PFSK-1 (cell line): ENCODE data around the gene GAS6.

Experiments used
- FOXP2 ChIP-seq: optimal IDR thresholded peaks from 2 replicates; pipeline ENCODE3; 2011; ENCODE audit warnings: borderline replicate concordance, control low read depth, inconsistent platforms; ENCODE audit not compliant: insufficient read depth; ENCODE audit errors: extremely low read length, extremely low read depth
- POLR2AphosphoS5 ChIP-seq: IDR thresholded peaks from 2 replicates; pipeline ENCODE4 v1.6.1; 2012; ENCODE audit warnings: low read depth, mild to moderate bottlenecking, control low read depth, low read length, moderate library complexity
- REST ChIP-seq, 2 experiments: IDR thresholded peaks; 2 replicates each; pipeline versions ENCODE4 v1.6.1 to v1.8.0; 2011 to 2012; ENCODE audit warnings: low read depth in 2 of 2, low read length in 2 of 2, control low read depth in 1 of 2, inconsistent platforms in 1 of 2, mild to moderate bottlenecking in 1 of 2, moderate library complexity in 1 of 2; ENCODE audit not compliant: insufficient read depth in 1 of 2
- SIN3A ChIP-seq: IDR thresholded peaks from 2 replicates; pipeline ENCODE4 v1.6.1; 2012; ENCODE audit warnings: mild to moderate bottlenecking, low read length, moderate library complexity, borderline replicate concordance; ENCODE audit not compliant: insufficient read depth
- TAF1 ChIP-seq: IDR thresholded peaks from 2 replicates; pipeline ENCODE4 v1.6.1; 2012; ENCODE audit warnings: low read length, control low read depth, borderline replicate concordance; ENCODE audit not compliant: insufficient read depth

Gene GAS6

GRCh38 chr13:113860665-113861432 is 3.0 kb downstream of the GAS6 start:
- no peak for TF ChIP-seq SIN3A
- no peak for TF ChIP-seq TAF1
- TF ChIP-seq FOXP2, result no peak
- TF ChIP-seq REST (IDR thresholded peaks at IDR 0.05; ENCODE audit: insufficient read depth in 1 of 2, low read depth in 2 of 2, low read length in 2 of 2), result no peak
- no peak for TF ChIP-seq POLR2AphosphoS5

- TF ChIP-seq POLR2AphosphoS5, result no peak
- TF ChIP-seq FOXP2, result no peak
- TF ChIP-seq SIN3A, result no peak
- TF ChIP-seq REST (IDR thresholded peaks at IDR 0.05; ENCODE audit: insufficient read depth in 1 of 2, low read depth in 2 of 2, low read length in 2 of 2), result no peak
- TF ChIP-seq TAF1, result no peak
These were observed 3.7 kb downstream of the GAS6 start for GRCh38 chr13:113860051-113860664.

- TF ChIP-seq SIN3A, result no peak
- TF ChIP-seq POLR2AphosphoS5, result no peak
- no peak for TF ChIP-seq TAF1
- TF ChIP-seq FOXP2, result no peak
- no peak for TF ChIP-seq REST (IDR thresholded peaks at IDR 0.05; ENCODE audit: insufficient read depth in 1 of 2, low read depth in 2 of 2, low read length in 2 of 2)
These were observed 4.4 kb downstream of the GAS6 start for GRCh38 chr13:113859311-113860050.

GRCh38 chr13:113857531-113858195 is 6.2 kb downstream of the GAS6 start:
- no peak for TF ChIP-seq FOXP2

- TF ChIP-seq FOXP2 (no peak), POLR2AphosphoS5 (no peak), TAF1 (no peak), SIN3A (no peak), REST (IDR thresholded peaks at IDR 0.05; ENCODE audit: insufficient read depth in 1 of 2, low read depth in 2 of 2, low read length in 2 of 2) (no peak)
These were observed 7.2 kb downstream of the GAS6 start for GRCh38 chr13:113856716-113857065.
